H9 (cell line): ENCODE measurements around the gene IGSF9. TPM values are rescaled to one million over a fixed set of nuclear protein-coding genes. Genes with fewer than 3 reads are reported as not detected.

ENCODE experiments used
- DNase-seq: peaks from one replicate; pipeline ENCODE4 v3.0.0-alpha.2; 2017
- H2AFZ ChIP-seq: one replicate; pipeline ENCODE4 v1.6.1; 2013; ENCODE audit warnings: mild to moderate bottlenecking, low read length, control low read depth, moderate library complexity
- H2AK5ac ChIP-seq: 2 replicates; pipeline ENCODE4 v1.6.1; 2013; ENCODE audit warnings: low read length, control low read depth, mixed read lengths; ENCODE audit not compliant: insufficient read length
- H2BK120ac ChIP-seq: one replicate; pipeline ENCODE4 v1.6.1; 2013; ENCODE audit warnings: low read depth, mild to moderate bottlenecking, low read length, control low read depth, inconsistent platforms; ENCODE audit not compliant: poor library complexity, severe bottlenecking
- H2BK12ac ChIP-seq: 2 replicates; pipeline ENCODE4 v1.6.1; 2013; ENCODE audit warnings: low read length, control low read depth, mixed read lengths, low read depth; ENCODE audit not compliant: insufficient read length
- H2BK15ac ChIP-seq: 2 replicates; pipeline ENCODE4 v1.6.1; 2013; ENCODE audit warnings: low read depth, low read length, control low read depth
- H2BK20ac ChIP-seq: one replicate; pipeline ENCODE4 v1.6.1; 2013; ENCODE audit warnings: low read depth, mild to moderate bottlenecking, low read length, control low read depth, inconsistent platforms; ENCODE audit not compliant: poor library complexity, severe bottlenecking
- H2BK5ac ChIP-seq: 2 replicates; pipeline ENCODE4 v1.6.1; 2013; ENCODE audit warnings: low read length, control low read depth, mixed read lengths; ENCODE audit not compliant: insufficient read length
- H3K14ac ChIP-seq: 2 replicates; pipeline ENCODE4 v1.6.1; 2013; ENCODE audit warnings: low read length, control low read depth; ENCODE audit not compliant: insufficient read depth
- H3K18ac ChIP-seq: 2 replicates; pipeline ENCODE4 v1.6.1; 2013; ENCODE audit warnings: low read depth, mild to moderate bottlenecking, mixed read lengths, low read length, control low read depth; ENCODE audit not compliant: insufficient read length
- H3K23ac ChIP-seq: 2 replicates; pipeline ENCODE4 v1.6.1; 2013; ENCODE audit warnings: low read length, control low read depth, mixed read lengths, low read depth; ENCODE audit not compliant: insufficient read length
- H3K23me2 ChIP-seq: 2 replicates; pipeline ENCODE4 v1.6.1; 2013; ENCODE audit warnings: low read depth, mild to moderate bottlenecking, mixed read lengths, low read length, control low read depth; ENCODE audit not compliant: insufficient read length, poor library complexity, severe bottlenecking
- H3K27ac ChIP-seq: 2 replicates; pipeline ENCODE4 v1.5.1; 2013; ENCODE audit warnings: low read length, control low read depth, mixed read lengths, low read depth; ENCODE audit not compliant: insufficient read length
- H3K27me3 ChIP-seq: 2 replicates; pipeline ENCODE4 v1.6.1; 2013; ENCODE audit warnings: low read length, control low read depth, inconsistent platforms; ENCODE audit not compliant: insufficient read depth
- H3K4ac ChIP-seq: 2 replicates; pipeline ENCODE4 v1.6.1; 2013; ENCODE audit warnings: low read depth, mild to moderate bottlenecking, control low read depth, inconsistent platforms, low read length, moderate library complexity
- H3K4me1 ChIP-seq: 2 replicates; pipeline ENCODE4 v1.6.1; 2013; ENCODE audit warnings: low read length, control low read depth, inconsistent platforms; ENCODE audit not compliant: insufficient read depth
- H3K4me2 ChIP-seq: 2 replicates; pipeline ENCODE4 v1.6.1; 2013; ENCODE audit warnings: low read length, control low read depth, mixed read lengths; ENCODE audit not compliant: insufficient read length, insufficient read depth
- H3K56ac ChIP-seq: 2 replicates; pipeline ENCODE4 v1.6.1; 2013; ENCODE audit warnings: low read depth, mild to moderate bottlenecking, mixed read lengths, low read length, control low read depth; ENCODE audit not compliant: insufficient read length
- H3K79me1 ChIP-seq: 2 replicates; pipeline ENCODE4 v1.6.1; 2013; ENCODE audit warnings: low read depth, mild to moderate bottlenecking, moderate library complexity, low read length, control low read depth, inconsistent platforms; ENCODE audit not compliant: insufficient read depth, poor library complexity, severe bottlenecking
- H3K79me2 ChIP-seq: 2 replicates; pipeline ENCODE4 v1.6.1; 2013; ENCODE audit warnings: low read length, control low read depth, inconsistent platforms; ENCODE audit not compliant: insufficient read depth
- H3K9ac ChIP-seq: 2 replicates; pipeline ENCODE4 v1.6.1; 2013; ENCODE audit warnings: low read length, control low read depth, mixed read lengths; ENCODE audit not compliant: insufficient read length; ENCODE audit errors: extremely low read depth
- H3K9me3 ChIP-seq: one replicate; pipeline ENCODE4 v1.6.1; 2013; ENCODE audit warnings: low read depth, low read length, inconsistent platforms; ENCODE audit not compliant: control insufficient read depth
- H3T11ph ChIP-seq: one replicate; pipeline ENCODE4 v1.6.1; 2013; ENCODE audit warnings: mild to moderate bottlenecking, low read length, control low read depth, inconsistent platforms
- H4K20me1 ChIP-seq: one replicate; pipeline ENCODE4 v1.6.1; 2013; ENCODE audit not compliant: control insufficient read depth, insufficient read length, insufficient read depth
- H4K5ac ChIP-seq: 2 replicates; pipeline ENCODE4 v1.6.1; 2013; ENCODE audit warnings: low read depth, mild to moderate bottlenecking, mixed read lengths, low read length, control low read depth; ENCODE audit not compliant: insufficient read length
- H4K8ac ChIP-seq: replicated peaks from 2 replicates; pipeline ENCODE4 v1.6.1; 2013; ENCODE audit warnings: low read length, control low read depth, mixed read lengths, low read depth; ENCODE audit not compliant: insufficient read length
- H4K91ac ChIP-seq: 2 replicates; pipeline ENCODE4 v1.6.1; 2013; ENCODE audit warnings: low read depth, mild to moderate bottlenecking, moderate library complexity, mixed read lengths, low read length, control low read depth; ENCODE audit not compliant: insufficient read length
- H3K27ac Mint-ChIP-seq, 3 experiments: 2 replicates in 2 of 3; 3 replicates in 1 of 3; pipeline ENCODE4 v1.8.0; 2020 to 2021; ENCODE audit warnings: mixed read lengths in 3 of 3, mild to moderate bottlenecking in 1 of 3, moderate library complexity in 1 of 3
- H3K27me3 Mint-ChIP-seq: 2 replicates; pipeline ENCODE4 v1.8.0; 2021; ENCODE audit warnings: low read depth, mild to moderate bottlenecking, moderate library complexity, mixed read lengths
- H3K36me3 Mint-ChIP-seq, 3 experiments: 2 replicates in 2 of 3; 3 replicates in 1 of 3; pipeline ENCODE4 v1.8.0; 2020 to 2021; ENCODE audit warnings: low read depth in 3 of 3, mixed read lengths in 3 of 3; ENCODE audit not compliant: insufficient read depth in 1 of 3
- H3K4me1 Mint-ChIP-seq, 2 experiments: 2 replicates each; pipeline ENCODE4 v1.8.0; 2020; ENCODE audit warnings: mixed read lengths in 2 of 2
- H3K4me3 Mint-ChIP-seq, 2 experiments: 2 replicates in 1 of 2; 3 replicates in 1 of 2; pipeline ENCODE4 v1.8.0; 2020 to 2021; ENCODE audit warnings: mild to moderate bottlenecking in 2 of 2, mixed read lengths in 2 of 2, moderate library complexity in 1 of 2
- H3K9me3 Mint-ChIP-seq, 2 experiments: 2 replicates in 1 of 2; 3 replicates in 1 of 2; pipeline ENCODE4 v1.8.0; 2020; ENCODE audit warnings: mild to moderate bottlenecking in 2 of 2, mixed read lengths in 2 of 2, moderate library complexity in 1 of 2
- CTCF ChIP-seq: fragments of 200-600 bp; sonication (generic); conservative IDR thresholded peaks from 3 replicates; pipeline ENCODE4 v1.8.0; 2021; ENCODE audit warnings: antibody characterized with exemption, mild to moderate bottlenecking
- WGBS: extraction: QIAGEN DNeasy Blood & Tissue Kit; methylation state at CpG from one replicate; pipeline ENCODE4 v1.1.7; 2013; ENCODE audit warnings: missing lambda C conversion rate, low lambda C conversion rate, mixed read lengths; ENCODE audit not compliant: insufficient read length; ENCODE audit errors: extremely low coverage; 5-methylcytosine and 5-hydroxymethylcytosine counted together
- total RNA-seq: library from RNA; stranded (reverse); gene quantifications from 2 replicates; pipeline ENCODE4 v1.2.1, GENCODE V29; 2021

IGSF9 gene
- total RNA-seq, 1 experiment from 2014 or later = 11.3 TPM

GRCh38 chr1:159955456-159955855, 10.0 kb upstream of the IGSF9 start:
- Histone ChIP-seq H3K79me2 (no peaks in the 10 kb centered on the region), H2AFZ (no peak overlapping the region), H4K91ac (no peak overlapping the region), H3K4me1 (no peaks in the 10 kb centered on the region), H4K8ac (no peak overlapping the region), H2BK5ac (no peak overlapping the region), H3K23ac (no peak overlapping the region), H3K56ac (no peak overlapping the region), H3K4ac (no peak overlapping the region), H3K18ac (no peak overlapping the region), H2AK5ac (no peak overlapping the region), H2BK20ac (no peak overlapping the region), H4K20me1 (no peaks in the 10 kb centered on the region), H3K9me3 (no peaks in the 10 kb centered on the region), H4K5ac (no peak overlapping the region), H3K79me1 (no peaks in the 10 kb centered on the region), H3K27ac (no peak overlapping the region), H3K9ac (no peak overlapping the region), H2BK12ac (no peak overlapping the region), H3K4me2 (no peak overlapping the region), H3K14ac (no peak overlapping the region), H2BK120ac (no peak overlapping the region), H2BK15ac (no peak overlapping the region), H3K27me3 (no peaks in the 10 kb centered on the region; the same call in 1 of the 2 replicates), H3T11ph (no peak overlapping the region), H3K23me2 (no peaks in the 10 kb centered on the region)
- H3K27ac Mint-ChIP-seq = no peak overlapping the region
- no peak overlapping the region for H3K4me3 Mint-ChIP-seq
- H3K27me3 Mint-ChIP-seq = peaks cover 21% of the 10 kb centered on the region
- H3K36me3 Mint-ChIP-seq = no peaks in the 10 kb centered on the region
- WGBS = no CpG with 5 or more reads among the region's 3 CpGs
- no peak for DNase-seq
- no peaks in the 10 kb centered on the region for H3K9me3 Mint-ChIP-seq
- TF ChIP-seq CTCF = no peak
- H3K4me1 Mint-ChIP-seq = peaks cover 6 to 11% of the 10 kb centered on the region in 2 experiments
